SU-DHL-6 (cell line): ENCODE measurements around the gene OR8D1.

Source experiments
- H2AFZ ChIP-seq: fragments of 200-600 bp; sonication (generic); 2 replicates; pipeline ENCODE4 v1.6.1; 2014; ENCODE audit warnings: low read depth, mild to moderate bottlenecking, moderate library complexity, mixed read lengths, antibody characterized with exemption, low read length; ENCODE audit not compliant: severe bottlenecking
- H3F3A ChIP-seq: fragments of 200-600 bp; shearing (Covaris generic); 2 replicates; pipeline ENCODE4 v1.6.0; 2016; ENCODE audit warnings: antibody characterized with exemption, mild to moderate bottlenecking; ENCODE audit not compliant: insufficient read depth
- H3K27ac ChIP-seq: fragments of 200-600 bp; sonication (generic); 2 replicates; pipeline ENCODE4 v1.5.1; 2016; ENCODE audit warnings: low read depth, mild to moderate bottlenecking, low read length, moderate library complexity, mixed read lengths
- H3K27me3 ChIP-seq: fragments of 200-600 bp; sonication (generic), shearing (Covaris generic); 2 replicates; pipeline ENCODE4 v1.6.0; 2014; ENCODE audit warnings: mild to moderate bottlenecking, low read length
- H3K36me3 ChIP-seq: fragments of 200-600 bp; sonication (generic); 2 replicates; pipeline ENCODE4 v1.6.1; 2014; ENCODE audit warnings: mild to moderate bottlenecking, low read length, mixed read lengths
- H3K4me2 ChIP-seq: fragments of 300-600, 200-600 bp; shearing (Covaris generic), sonication (generic); 2 replicates; pipeline ENCODE4 v1.6.0; 2014; ENCODE audit warnings: low read length, low read depth, mild to moderate bottlenecking; ENCODE audit not compliant: poor library complexity, severe bottlenecking
- H3K4me3 ChIP-seq: fragments of 200-600 bp; sonication (generic); 2 replicates; pipeline ENCODE4 v1.5.1; 2014; ENCODE audit warnings: antibody characterized with exemption, low read length, mild to moderate bottlenecking, mixed read lengths; ENCODE audit not compliant: insufficient read depth, poor library complexity, severe bottlenecking
- H3K79me2 ChIP-seq: fragments of 200-600 bp; sonication (generic); 2 replicates; pipeline ENCODE4 v1.6.1; 2014; ENCODE audit warnings: mild to moderate bottlenecking, low read length, moderate library complexity; ENCODE audit not compliant: insufficient read depth
- H3K9ac ChIP-seq: fragments of 200-600 bp; sonication (generic); 2 replicates; pipeline ENCODE4 v1.7.0; 2014; ENCODE audit warnings: mild to moderate bottlenecking, low read length
- H3K9me2 ChIP-seq: fragments of 200-600 bp; sonication (generic); replicated peaks from 2 replicates; pipeline ENCODE4 v1.6.1; 2014; ENCODE audit warnings: low read length; ENCODE audit not compliant: insufficient read depth
- H3K9me3 ChIP-seq: fragments of 200-600 bp; sonication (generic); 2 replicates; pipeline ENCODE4 v1.6.1; 2014; ENCODE audit warnings: low read length, mixed read lengths; ENCODE audit not compliant: insufficient read depth
- H4K20me1 ChIP-seq: fragments of 200-600 bp; sonication (generic); 2 replicates; pipeline ENCODE4 v1.6.1; 2014; ENCODE audit warnings: low read depth, mild to moderate bottlenecking, antibody characterized with exemption, low read length, moderate library complexity, mixed read lengths
- CTCF ChIP-seq: fragments of 200-600 bp; sonication (generic); IDR thresholded peaks from one replicate; pipeline ENCODE4 v1.5.1; 2017; ENCODE audit warnings: antibody characterized with exemption, mild to moderate bottlenecking, low read length, moderate library complexity; ENCODE audit not compliant: insufficient read depth, poor library complexity, severe bottlenecking
- EZH2phosphoT487 ChIP-seq: fragments of 200-600 bp; sonication (generic), shearing (Covaris generic); conservative IDR thresholded peaks from 2 replicates; pipeline ENCODE4 v1.6.1; 2018; ENCODE audit warnings: mild to moderate bottlenecking, antibody characterized with exemption, low read length, moderate library complexity, mixed read lengths

OR8D1 gene

GRCh38 chr11:124256076-124256475 lies 57.7 kb downstream of the OR8D1 start, which contains the start of gene OR8G5:
TSS of gene OR8G5 (plus strand) at chr11:124256376. CDS start at chr11:124264932, 8,556 bp downstream.
- Histone ChIP-seq H3K36me3 (no peaks in the 10 kb centered on the region), H3K9ac (no peak within 1 kb of the TSS), H3K27me3 (no peaks in the 10 kb centered on the region), H3K9me3 (no peaks in the 10 kb centered on the region), H3K4me2 (no peak within 1 kb of the TSS), H3K79me2 (no peaks in the 10 kb centered on the region), H4K20me1 (no peaks in the 10 kb centered on the region), H3K9me2 (no peaks in the 10 kb centered on the region), H3K4me3 (no peak within 1 kb of the TSS), H3F3A (no peaks in the 10 kb centered on the region), H2AFZ (no peak within 1 kb of the TSS), H3K27ac (no peak within 1 kb of the TSS)
- TF ChIP-seq EZH2phosphoT487 (no peak), CTCF (no peak)
